H9 (cell line): ENCODE results near the gene TECRL. TPM values are rescaled to one million over a fixed set of nuclear protein-coding genes. Genes with fewer than 3 reads are reported as not detected.

Experiments
- DNase-seq: peaks from one replicate; pipeline ENCODE4 v3.0.0-alpha.2; 2017
- H2AFZ ChIP-seq: one replicate; pipeline ENCODE4 v1.6.1; 2013; ENCODE audit warnings: mild to moderate bottlenecking, low read length, control low read depth, moderate library complexity
- H2AK5ac ChIP-seq: 2 replicates; pipeline ENCODE4 v1.6.1; 2013; ENCODE audit warnings: low read length, control low read depth, mixed read lengths; ENCODE audit not compliant: insufficient read length
- H2BK120ac ChIP-seq: one replicate; pipeline ENCODE4 v1.6.1; 2013; ENCODE audit warnings: low read depth, mild to moderate bottlenecking, low read length, control low read depth, inconsistent platforms; ENCODE audit not compliant: poor library complexity, severe bottlenecking
- H2BK12ac ChIP-seq: 2 replicates; pipeline ENCODE4 v1.6.1; 2013; ENCODE audit warnings: low read length, control low read depth, mixed read lengths, low read depth; ENCODE audit not compliant: insufficient read length
- H2BK15ac ChIP-seq: 2 replicates; pipeline ENCODE4 v1.6.1; 2013; ENCODE audit warnings: low read depth, low read length, control low read depth
- H2BK20ac ChIP-seq: one replicate; pipeline ENCODE4 v1.6.1; 2013; ENCODE audit warnings: low read depth, mild to moderate bottlenecking, low read length, control low read depth, inconsistent platforms; ENCODE audit not compliant: poor library complexity, severe bottlenecking
- H2BK5ac ChIP-seq: 2 replicates; pipeline ENCODE4 v1.6.1; 2013; ENCODE audit warnings: low read length, control low read depth, mixed read lengths; ENCODE audit not compliant: insufficient read length
- H3K14ac ChIP-seq: 2 replicates; pipeline ENCODE4 v1.6.1; 2013; ENCODE audit warnings: low read length, control low read depth; ENCODE audit not compliant: insufficient read depth
- H3K18ac ChIP-seq: 2 replicates; pipeline ENCODE4 v1.6.1; 2013; ENCODE audit warnings: low read depth, mild to moderate bottlenecking, mixed read lengths, low read length, control low read depth; ENCODE audit not compliant: insufficient read length
- H3K23ac ChIP-seq: 2 replicates; pipeline ENCODE4 v1.6.1; 2013; ENCODE audit warnings: low read length, control low read depth, mixed read lengths, low read depth; ENCODE audit not compliant: insufficient read length
- H3K23me2 ChIP-seq: 2 replicates; pipeline ENCODE4 v1.6.1; 2013; ENCODE audit warnings: low read depth, mild to moderate bottlenecking, mixed read lengths, low read length, control low read depth; ENCODE audit not compliant: insufficient read length, poor library complexity, severe bottlenecking
- H3K27ac ChIP-seq: 2 replicates; pipeline ENCODE4 v1.5.1; 2013; ENCODE audit warnings: low read length, control low read depth, mixed read lengths, low read depth; ENCODE audit not compliant: insufficient read length
- H3K27me3 ChIP-seq: 2 replicates; pipeline ENCODE4 v1.6.1; 2013; ENCODE audit warnings: low read length, control low read depth, inconsistent platforms; ENCODE audit not compliant: insufficient read depth
- H3K4ac ChIP-seq: 2 replicates; pipeline ENCODE4 v1.6.1; 2013; ENCODE audit warnings: low read depth, mild to moderate bottlenecking, control low read depth, inconsistent platforms, low read length, moderate library complexity
- H3K4me1 ChIP-seq: 2 replicates; pipeline ENCODE4 v1.6.1; 2013; ENCODE audit warnings: low read length, control low read depth, inconsistent platforms; ENCODE audit not compliant: insufficient read depth
- H3K4me2 ChIP-seq: 2 replicates; pipeline ENCODE4 v1.6.1; 2013; ENCODE audit warnings: low read length, control low read depth, mixed read lengths; ENCODE audit not compliant: insufficient read length, insufficient read depth
- H3K56ac ChIP-seq: 2 replicates; pipeline ENCODE4 v1.6.1; 2013; ENCODE audit warnings: low read depth, mild to moderate bottlenecking, mixed read lengths, low read length, control low read depth; ENCODE audit not compliant: insufficient read length
- H3K79me1 ChIP-seq: 2 replicates; pipeline ENCODE4 v1.6.1; 2013; ENCODE audit warnings: low read depth, mild to moderate bottlenecking, moderate library complexity, low read length, control low read depth, inconsistent platforms; ENCODE audit not compliant: insufficient read depth, poor library complexity, severe bottlenecking
- H3K79me2 ChIP-seq: 2 replicates; pipeline ENCODE4 v1.6.1; 2013; ENCODE audit warnings: low read length, control low read depth, inconsistent platforms; ENCODE audit not compliant: insufficient read depth
- H3K9ac ChIP-seq: 2 replicates; pipeline ENCODE4 v1.6.1; 2013; ENCODE audit warnings: low read length, control low read depth, mixed read lengths; ENCODE audit not compliant: insufficient read length; ENCODE audit errors: extremely low read depth
- H3K9me3 ChIP-seq: one replicate; pipeline ENCODE4 v1.6.1; 2013; ENCODE audit warnings: low read depth, low read length, inconsistent platforms; ENCODE audit not compliant: control insufficient read depth
- H3T11ph ChIP-seq: one replicate; pipeline ENCODE4 v1.6.1; 2013; ENCODE audit warnings: mild to moderate bottlenecking, low read length, control low read depth, inconsistent platforms
- H4K20me1 ChIP-seq: one replicate; pipeline ENCODE4 v1.6.1; 2013; ENCODE audit not compliant: control insufficient read depth, insufficient read length, insufficient read depth
- H4K5ac ChIP-seq: 2 replicates; pipeline ENCODE4 v1.6.1; 2013; ENCODE audit warnings: low read depth, mild to moderate bottlenecking, mixed read lengths, low read length, control low read depth; ENCODE audit not compliant: insufficient read length
- H4K8ac ChIP-seq: replicated peaks from 2 replicates; pipeline ENCODE4 v1.6.1; 2013; ENCODE audit warnings: low read length, control low read depth, mixed read lengths, low read depth; ENCODE audit not compliant: insufficient read length
- H4K91ac ChIP-seq: 2 replicates; pipeline ENCODE4 v1.6.1; 2013; ENCODE audit warnings: low read depth, mild to moderate bottlenecking, moderate library complexity, mixed read lengths, low read length, control low read depth; ENCODE audit not compliant: insufficient read length
- H3K27ac Mint-ChIP-seq, 3 experiments: 2 replicates in 2 of 3; 3 replicates in 1 of 3; pipeline ENCODE4 v1.8.0; 2020 to 2021; ENCODE audit warnings: mixed read lengths in 3 of 3, mild to moderate bottlenecking in 1 of 3, moderate library complexity in 1 of 3
- H3K27me3 Mint-ChIP-seq: 2 replicates; pipeline ENCODE4 v1.8.0; 2021; ENCODE audit warnings: low read depth, mild to moderate bottlenecking, moderate library complexity, mixed read lengths
- H3K36me3 Mint-ChIP-seq, 3 experiments: 2 replicates in 2 of 3; 3 replicates in 1 of 3; pipeline ENCODE4 v1.8.0; 2020 to 2021; ENCODE audit warnings: low read depth in 3 of 3, mixed read lengths in 3 of 3; ENCODE audit not compliant: insufficient read depth in 1 of 3
- H3K4me1 Mint-ChIP-seq, 2 experiments: 2 replicates each; pipeline ENCODE4 v1.8.0; 2020; ENCODE audit warnings: mixed read lengths in 2 of 2
- H3K4me3 Mint-ChIP-seq, 2 experiments: 2 replicates in 1 of 2; 3 replicates in 1 of 2; pipeline ENCODE4 v1.8.0; 2020 to 2021; ENCODE audit warnings: mild to moderate bottlenecking in 2 of 2, mixed read lengths in 2 of 2, moderate library complexity in 1 of 2
- H3K9me3 Mint-ChIP-seq, 2 experiments: 2 replicates in 1 of 2; 3 replicates in 1 of 2; pipeline ENCODE4 v1.8.0; 2020; ENCODE audit warnings: mild to moderate bottlenecking in 2 of 2, mixed read lengths in 2 of 2, moderate library complexity in 1 of 2
- CTCF ChIP-seq: fragments of 200-600 bp; sonication (generic); conservative IDR thresholded peaks from 3 replicates; pipeline ENCODE4 v1.8.0; 2021; ENCODE audit warnings: antibody characterized with exemption, mild to moderate bottlenecking
- whole genome bisulfite sequencing: extraction: QIAGEN DNeasy Blood & Tissue Kit; methylation state at CpG from one replicate; pipeline ENCODE4 v1.1.7; 2013; ENCODE audit warnings: missing lambda C conversion rate, low lambda C conversion rate, mixed read lengths; ENCODE audit not compliant: insufficient read length; ENCODE audit errors: extremely low coverage; 5-methylcytosine and 5-hydroxymethylcytosine counted together
- total RNA-seq: library from RNA; stranded (reverse); gene quantifications from 2 replicates; pipeline ENCODE4 v1.2.1, GENCODE V29; 2021

The TECRL gene
- total RNA-seq, 1 experiment from 2014 or later = not detected

GRCh38 chr4:64399313-64400109, 9.7 kb downstream of the TECRL start:
- Histone ChIP-seq H4K91ac (no peak overlapping the region), H4K20me1 (no peaks in the 10 kb centered on the region), H3K9me3 (peaks cover 6% of the 10 kb centered on the region), H2BK15ac (no peak overlapping the region), H3K9ac (no peak overlapping the region), H2AK5ac (no peak overlapping the region), H3K27ac (no peak overlapping the region), H3K27me3 (no peaks in the 10 kb centered on the region), H3K79me1 (no peaks in the 10 kb centered on the region), H3K4ac (no peak overlapping the region), H3K4me1 (no peaks in the 10 kb centered on the region), H3K18ac (no peak overlapping the region), H3K14ac (no peak overlapping the region), H2BK20ac (no peak overlapping the region), H3K56ac (no peak overlapping the region), H3K23ac (no peak overlapping the region), H3K23me2 (no peaks in the 10 kb centered on the region), H3T11ph (no peak overlapping the region), H2BK120ac (no peak overlapping the region), H2BK5ac (no peak overlapping the region), H2AFZ (no peak overlapping the region), H4K8ac (no peak overlapping the region), H3K79me2 (no peaks in the 10 kb centered on the region), H2BK12ac (no peak overlapping the region), H3K4me2 (no peak overlapping the region), H4K5ac (no peak overlapping the region)
- H3K9me3 Mint-ChIP-seq = peaks cover 18 to 19% of the 10 kb centered on the region in 2 experiments
- peaks cover 0 to 4% of the 10 kb centered on the region in 2 experiments; a peak in 1 of 4 replicates for H3K4me1 Mint-ChIP-seq
- no CpG with 5 or more reads among the region's 5 CpGs for WGBS
- no peak for DNase-seq
- no peak overlapping the region for H3K27ac Mint-ChIP-seq
- no peaks in the 10 kb centered on the region for H3K27me3 Mint-ChIP-seq
- H3K36me3 Mint-ChIP-seq = peaks cover 3 to 24% (median 9%) of the 10 kb centered on the region in 3 experiments; a peak in 6 of 7 replicates
- no peak overlapping the region for H3K4me3 Mint-ChIP-seq
- TF ChIP-seq CTCF = no peak
